Calu3 (cell line): Measurements from ENCODE around the gene MYO1H. TPM values are rescaled to one million over a fixed set of nuclear protein-coding genes. Genes with fewer than 3 reads are reported as not detected.

Source experiments
- BruUV-seq: library from RNA; stranded (reverse); fragments of 400-500 nt; replicated peaks from 2 replicates; lab custom pipeline; 2021; lab: Mats Ljungman, UMichigan
- CTCF ChIA-PET: fragments of 300-600 bp; sonication (Branson Sonifier 250); formaldehyde crosslinking; loops from one replicate; lab custom pipeline; 2022; ENCODE audit warnings: antibody characterized with exemption; lab: Charles Lee
- DNase-seq: peaks from one replicate; pipeline ENCODE4 v3.0.0; 2022
- H3K27ac Mint-ChIP-seq: one replicate; pipeline ENCODE4 v1.8.0; 2022; ENCODE audit warnings: mixed read lengths; ENCODE audit not compliant: unreplicated experiment
- H3K27me3 Mint-ChIP-seq: one replicate; pipeline ENCODE4 v1.8.0; 2022; ENCODE audit warnings: mixed read lengths; ENCODE audit not compliant: unreplicated experiment
- H3K36me3 Mint-ChIP-seq: one replicate; pipeline ENCODE4 v1.8.0; 2022; ENCODE audit warnings: mild to moderate bottlenecking, moderate library complexity, mixed read lengths; ENCODE audit not compliant: insufficient read depth, unreplicated experiment
- H3K4me1 Mint-ChIP-seq: one replicate; pipeline ENCODE4 v1.8.0; 2022; ENCODE audit warnings: mild to moderate bottlenecking, low read depth, mixed read lengths; ENCODE audit not compliant: unreplicated experiment
- H3K4me3 Mint-ChIP-seq: one replicate; pipeline ENCODE4 v1.8.0; 2022; ENCODE audit warnings: mild to moderate bottlenecking, low read depth, moderate library complexity, mixed read lengths; ENCODE audit not compliant: unreplicated experiment
- H3K9me3 Mint-ChIP-seq: one replicate; pipeline ENCODE4 v1.8.0; 2022; ENCODE audit warnings: low read depth, mixed read lengths; ENCODE audit not compliant: unreplicated experiment
- CTCF ChIP-seq: fragments of 200-600 bp; IDR thresholded peaks from one replicate; pipeline ENCODE4 v1.8.0; 2022; ENCODE audit warnings: antibody characterized with exemption; ENCODE audit not compliant: unreplicated experiment
- intact Hi-C: fragments of 100-400 bp; cut with micrococcal nuclease; formaldehyde crosslinking; loops from one replicate; pipeline ENCODE4 v1.10.0; 2022; ENCODE audit not compliant: unreplicated experiment
- total RNA-seq: library from RNA; stranded (reverse); gene quantifications from 2 replicates; pipeline ENCODE4 v1.2.3, GENCODE V29; 2022

MYO1H gene
- total RNA-seq, 1 experiment from 2014 or later = not detected

DNA sequence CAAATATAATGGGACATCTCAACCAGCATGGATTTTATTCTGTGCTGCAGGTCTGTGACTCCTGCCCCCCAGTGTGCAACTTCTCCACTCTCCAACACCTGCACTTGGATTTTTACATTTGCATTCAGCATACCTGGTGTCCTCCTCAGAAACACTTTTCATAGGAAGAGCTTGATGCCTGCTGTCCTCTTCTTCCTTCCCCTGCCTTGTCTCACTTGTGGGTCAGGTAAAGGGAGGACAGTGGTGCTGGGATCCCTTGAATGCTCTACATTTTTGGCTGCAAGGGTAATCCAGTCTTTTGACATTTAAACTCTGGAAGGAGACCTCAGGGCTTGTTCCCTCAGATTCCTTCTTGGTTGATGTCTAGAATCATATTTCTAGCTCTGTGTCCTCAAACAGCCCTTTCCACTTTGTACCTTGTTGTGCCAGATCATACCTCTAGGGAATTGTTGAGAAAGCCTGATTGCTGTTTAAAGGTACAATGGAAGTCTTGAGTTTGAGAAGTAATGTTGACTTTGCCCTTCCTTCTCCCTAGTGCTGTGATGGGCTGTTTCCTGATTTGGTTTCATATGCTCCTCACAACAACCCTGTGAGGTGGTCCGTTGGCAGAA, 142.4 kb downstream of the MYO1H start:
- Mint-ChIP-seq H3K4me3 (no peak overlapping the region), H3K4me1 (no peaks in the 10 kb centered on the region), H3K27ac (no peak overlapping the region), H3K36me3 (peaks cover 2% of the 10 kb centered on the region), H3K27me3 (no peaks in the 10 kb centered on the region), H3K9me3 (no peaks in the 10 kb centered on the region)
- no peak for DNase-seq
- BruUV-seq = no TSS peak
- CTCF ChIA-PET = no interaction called here
- intact Hi-C loops = no loop called here
- no peak for TF ChIP-seq CTCF

GRCh38 chr12:109491671-109492070, 144.0 kb downstream of the MYO1H start:
- Mint-ChIP-seq H3K4me1 (no peaks in the 10 kb centered on the region), H3K27ac (no peak overlapping the region), H3K27me3 (no peaks in the 10 kb centered on the region), H3K4me3 (no peak overlapping the region), H3K9me3 (no peaks in the 10 kb centered on the region), H3K36me3 (no peaks in the 10 kb centered on the region)
- CTCF ChIA-PET = no interaction called here
- no TSS peak for BruUV-seq
- DNase-seq = no peak
- TF ChIP-seq CTCF = no peak
- intact Hi-C loops = no loop called here

GRCh38 chr12:109492371-109492770, 144.7 kb downstream of the MYO1H start:
- no peak for TF ChIP-seq CTCF
- DNase-seq = no peak
- no peaks in the 10 kb centered on the region for H3K4me1 Mint-ChIP-seq
- intact Hi-C loops = no loop called here
- H3K36me3 Mint-ChIP-seq = no peaks in the 10 kb centered on the region
- no peaks in the 10 kb centered on the region for H3K27me3 Mint-ChIP-seq
- no peak overlapping the region for H3K27ac Mint-ChIP-seq
- H3K4me3 Mint-ChIP-seq = no peak overlapping the region
- CTCF ChIA-PET = no interaction called here
- BruUV-seq = no TSS peak
- H3K9me3 Mint-ChIP-seq = no peaks in the 10 kb centered on the region

DNA sequence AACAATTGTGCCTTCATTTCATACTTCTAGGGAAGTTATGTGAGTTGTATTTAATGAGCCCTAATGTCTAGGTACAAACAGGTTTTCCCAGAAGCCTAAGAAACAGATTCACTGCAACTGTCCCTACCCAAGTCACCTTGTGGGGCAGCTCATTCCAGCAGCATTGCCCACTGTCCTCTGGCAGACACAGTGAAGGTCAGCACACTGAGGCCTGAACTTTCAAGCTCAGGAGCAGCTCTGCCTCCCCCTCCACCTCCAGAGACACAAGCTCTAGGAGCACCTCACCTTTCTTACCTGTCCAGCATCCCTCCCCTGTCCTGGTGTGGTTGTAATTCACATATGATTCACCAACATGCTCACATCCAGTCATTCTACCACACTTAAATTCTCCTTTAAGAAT, 145.4 kb downstream of the MYO1H start:
- H3K9me3 Mint-ChIP-seq = no peaks in the 10 kb centered on the region
- intact Hi-C loops = no loop called here

More for the DNA sequence above, 145.4 kb downstream of the MYO1H start:
- no TSS peak for BruUV-seq
- Mint-ChIP-seq H3K36me3 (no peaks in the 10 kb centered on the region), H3K4me3 (no peak overlapping the region), H3K27ac (no peak overlapping the region), H3K27me3 (no peaks in the 10 kb centered on the region), H3K4me1 (no peaks in the 10 kb centered on the region)
- DNase-seq = no peak
- CTCF ChIA-PET = interaction anchor here (1.3 kb wide), 1 partner anchor 16 kb away, joined by 4 read pairs; the partner anchor contains the start of genes KCTD10 and UBE3B
- TF ChIP-seq CTCF = no peak
